PC-9 (cell line): ENCODE data around the gene NUP35.

Experiments used
- EZH2 ChIP-seq: fragments of 200-600 bp; sonication (generic); IDR thresholded peaks from 2 replicates; pipeline ENCODE4 v1.8.0; 2017; ENCODE audit warnings: antibody characterized with exemption, low read depth
- TF ChIP-seq, protein P1 (sequence below): fragments of 200-600 bp; sonication (generic); conservative IDR thresholded peaks from 2 replicates; pipeline ENCODE4 v1.6.1; 2017; ENCODE audit warnings: mixed run types, antibody characterized with exemption, mild to moderate bottlenecking, moderate library complexity

DNA sequence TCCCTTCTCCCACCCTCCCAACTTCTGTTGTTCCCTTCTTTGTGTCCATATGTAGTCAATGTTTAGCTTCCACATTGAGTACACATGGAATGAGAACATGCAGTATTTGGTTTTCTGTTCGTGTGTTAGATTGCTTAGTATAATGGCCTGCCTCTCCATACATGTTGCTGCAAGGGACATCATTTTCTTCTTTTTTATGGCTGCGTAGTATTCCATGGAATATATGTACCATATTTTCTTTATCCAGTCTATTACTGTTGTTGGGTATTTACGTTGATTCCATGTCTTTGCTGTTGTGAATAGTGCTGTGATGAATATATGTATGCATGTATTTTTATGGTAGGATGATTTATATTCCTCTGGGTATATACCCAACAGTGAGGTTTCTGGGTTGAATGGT is 42.0 kb downstream of the NUP35 start:
- TF ChIP-seq, protein P1, sequence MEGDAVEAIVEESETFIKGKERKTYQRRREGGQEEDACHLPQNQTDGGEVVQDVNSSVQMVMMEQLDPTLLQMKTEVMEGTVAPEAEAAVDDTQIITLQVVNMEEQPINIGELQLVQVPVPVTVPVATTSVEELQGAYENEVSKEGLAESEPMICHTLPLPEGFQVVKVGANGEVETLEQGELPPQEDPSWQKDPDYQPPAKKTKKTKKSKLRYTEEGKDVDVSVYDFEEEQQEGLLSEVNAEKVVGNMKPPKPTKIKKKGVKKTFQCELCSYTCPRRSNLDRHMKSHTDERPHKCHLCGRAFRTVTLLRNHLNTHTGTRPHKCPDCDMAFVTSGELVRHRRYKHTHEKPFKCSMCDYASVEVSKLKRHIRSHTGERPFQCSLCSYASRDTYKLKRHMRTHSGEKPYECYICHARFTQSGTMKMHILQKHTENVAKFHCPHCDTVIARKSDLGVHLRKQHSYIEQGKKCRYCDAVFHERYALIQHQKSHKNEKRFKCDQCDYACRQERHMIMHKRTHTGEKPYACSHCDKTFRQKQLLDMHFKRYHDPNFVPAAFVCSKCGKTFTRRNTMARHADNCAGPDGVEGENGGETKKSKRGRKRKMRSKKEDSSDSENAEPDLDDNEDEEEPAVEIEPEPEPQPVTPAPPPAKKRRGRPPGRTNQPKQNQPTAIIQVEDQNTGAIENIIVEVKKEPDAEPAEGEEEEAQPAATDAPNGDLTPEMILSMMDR: no peak
- TF ChIP-seq EZH2: no peak
